Activated naive CD4-positive, alpha-beta T cell treated with anti-CD3 and anti-CD28 coated beads, Interleukin-2, amount 50 U/mL, for 16 hours (primary cell): ENCODE measurements around the gene MT1F.
"Not testable (repeated sequence)": the region's sequence is repeated elsewhere in the genome, so short reads cannot be mapped to it uniquely, and the experiment has no call there.

Source experiments
- DNase-seq: peaks from one replicate; pipeline ENCODE4 v3.0.0-alpha.2; 2020

Gene MT1F

GRCh38 chr16:56673921-56674320 lies 16.2 kb downstream of the MT1F start:
- DNase-seq: no peak

- not testable (repeated sequence) for DNase-seq
Measured at GRCh38 chr16:56674570-56674969, 16.8 kb downstream of the MT1F start.

- peak; percentile 71 for DNase-seq
Measured at GRCh38 chr16:56675685-56676210, 18.0 kb downstream of the MT1F start.

GRCh38 chr16:56677474-56677873 lies 19.7 kb downstream of the MT1F start:
- no peak for DNase-seq

GRCh38 chr16:56679078-56679730 lies 21.4 kb downstream of the MT1F start:
- no peak for DNase-seq

GRCh38 chr16:56679818-56680217 lies 22.1 kb downstream of the MT1F start:
- no peak for DNase-seq

- DNase-seq: peak; percentile 90
Measured at GRCh38 chr16:56681939-56682702, 24.4 kb downstream of the MT1F start, which contains the start of gene MT1X. MT1X (plus strand) TSS chr16:56682470; CDS start chr16:56682541, 71 bp downstream.

- DNase-seq: no peak
Measured at GRCh38 chr16:56682703-56683397, 25.1 kb downstream of the MT1F start.

GRCh38 chr16:56683424-56684172 lies 25.8 kb downstream of the MT1F start:
- no peak for DNase-seq

GRCh38 chr16:56684256-56684925 lies 26.6 kb downstream of the MT1F start:
- DNase-seq: no peak

GRCh38 chr16:56684926-56685590 lies 27.3 kb downstream of the MT1F start:
- no peak for DNase-seq

GRCh38 chr16:56686758-56687157 lies 29.0 kb downstream of the MT1F start:
- no peak for DNase-seq

- no peak for DNase-seq
Measured at GRCh38 chr16:56688762-56689161, 31.0 kb downstream of the MT1F start.

GRCh38 chr16:56689171-56689570 lies 31.4 kb downstream of the MT1F start:
- DNase-seq: no peak

GRCh38 chr16:56690420-56691122 lies 32.8 kb downstream of the MT1F start:
- no peak for DNase-seq

GRCh38 chr16:56691885-56692284 lies 34.1 kb downstream of the MT1F start:
- no peak for DNase-seq

- no peak for DNase-seq
Measured at GRCh38 chr16:56695246-56695645, 37.5 kb downstream of the MT1F start.

- no peak for DNase-seq
Measured at GRCh38 chr16:56697456-56698155, 39.8 kb downstream of the MT1F start.

GRCh38 chr16:56700195-56700594 lies 42.4 kb downstream of the MT1F start:
- no peak for DNase-seq

- no peak for DNase-seq
Measured at GRCh38 chr16:56700631-56701030, 42.9 kb downstream of the MT1F start.
